Right atrium auricular region (tissue), 2 donors: ENCODE measurements around the gene SH3TC1. TPM values are rescaled to one million over a fixed set of nuclear protein-coding genes. Genes with fewer than 3 reads are reported as not detected.

Experiments used
- DNase-seq: peaks from one replicate; pipeline ENCODE4 v3.0.0-alpha.2; 2019; ENCODE audit warnings: low spot score
- H3K27ac ChIP-seq, 2 donors: fragments of 200-600 bp; sonication (generic); 1 replicate in 1 of 2; 2 replicates in 1 of 2; pipeline ENCODE4 v1.5.1; 2016 to 2019
- H3K27me3 ChIP-seq, 2 donors: fragments of 200-600 bp; sonication (generic); one replicate each; pipeline versions ENCODE4 v1.5.1 to v1.6.0; 2017 to 2019
- H3K36me3 ChIP-seq: fragments of 200-600 bp; sonication (generic); one replicate; pipeline ENCODE4 v1.5.1; 2016
- H3K4me1 ChIP-seq, 2 donors: fragments of 200-600 bp; sonication (generic); one replicate each; pipeline versions ENCODE4 v1.5.1 to v1.6.0; 2017 to 2019
- H3K4me3 ChIP-seq, 2 donors: fragments of 200-600 bp; sonication (generic); 1 replicate in 1 of 2; 2 replicates in 1 of 2; pipeline ENCODE4 v1.5.1; 2017 to 2019; ENCODE audit warnings: mild to moderate bottlenecking in 1 of 2, moderate library complexity in 1 of 2
- H3K9me3 ChIP-seq, 2 donors: fragments of 200-600 bp; sonication (generic); one replicate each; pipeline ENCODE4 v1.5.1; 2019
- CTCF ChIP-seq, 2 donors: fragments of 200-600 bp; sonication (generic); IDR thresholded peaks; one replicate each; pipeline ENCODE4 v1.5.1; 2019; ENCODE audit warnings: antibody characterized with exemption in 2 of 2
- total RNA-seq, 2 donors: library from RNA; depleted of rRNA; stranded (reverse); fragments of >200 nt; gene quantifications; one replicate each; pipeline ENCODE4 v1.1.0, GENCODE V29; 2016

Gene SH3TC1
- total RNA-seq, 2 donors from 2014 or later, result 8.9 to 13.9 TPM

GRCh38 chr4:8252301-8253173 lies 53.4 kb downstream of the SH3TC1 start:
- Histone ChIP-seq H3K9me3 (no peaks in the 10 kb centered on the region), H3K4me3 (no peak overlapping the region), H3K4me1 (peaks cover 0 to 5% of the 10 kb centered on the region in 2 donors), H3K27me3 (no peaks in the 10 kb centered on the region), H3K36me3 (no peaks in the 10 kb centered on the region), H3K27ac (no peak overlapping the region)
- no peak for TF ChIP-seq CTCF (IDR thresholded peaks at IDR 0.05)
- no peak for DNase-seq

GRCh38 chr4:8254076-8254475 lies 55.0 kb downstream of the SH3TC1 start:
- H3K36me3 ChIP-seq, result no peaks in the 10 kb centered on the region
- no peak overlapping the region for H3K4me3 ChIP-seq
- H3K9me3 ChIP-seq, result no peaks in the 10 kb centered on the region
- no peaks in the 10 kb centered on the region for H3K4me1 ChIP-seq
- no peak overlapping the region for H3K27ac ChIP-seq
- no peak for TF ChIP-seq CTCF (IDR thresholded peaks at IDR 0.05)
- no peak for DNase-seq
- H3K27me3 ChIP-seq, result no peaks in the 10 kb centered on the region

GRCh38 chr4:8255698-8256441 lies 56.8 kb downstream of the SH3TC1 start:
- no peaks in the 10 kb centered on the region for H3K36me3 ChIP-seq
- peaks cover 0 to 6% of the 10 kb centered on the region in 2 donors for H3K4me1 ChIP-seq
- H3K27me3 ChIP-seq, result no peaks in the 10 kb centered on the region
- no peaks in the 10 kb centered on the region for H3K9me3 ChIP-seq
- peak overlapping the region in 1 of 2 donors; percentile 5 for H3K27ac ChIP-seq
- H3K4me3 ChIP-seq, result no peak overlapping the region
- peak; percentile 94 for DNase-seq
- TF ChIP-seq CTCF (IDR thresholded peaks at IDR 0.05), result no peak

- Histone ChIP-seq H3K4me1 (peaks cover 0 to 6% of the 10 kb centered on the region in 2 donors), H3K9me3 (no peaks in the 10 kb centered on the region), H3K27me3 (no peaks in the 10 kb centered on the region), H3K27ac (no peak overlapping the region), H3K36me3 (no peaks in the 10 kb centered on the region), H3K4me3 (no peak overlapping the region)
- no peak for TF ChIP-seq CTCF (IDR thresholded peaks at IDR 0.05)
- no peak for DNase-seq
Observed at GRCh38 chr4:8257854-8258253, 58.8 kb downstream of the SH3TC1 start.

- DNase-seq, result no peak
- TF ChIP-seq CTCF (IDR thresholded peaks at IDR 0.05), result no peak
Observed at GRCh38 chr4:8258552-8259212, 59.6 kb downstream of the SH3TC1 start.

More at GRCh38 chr4:8258552-8259212, 59.6 kb downstream of the SH3TC1 start:
- Histone ChIP-seq H3K27me3 (no peaks in the 10 kb centered on the region), H3K36me3 (no peaks in the 10 kb centered on the region), H3K4me1 (peaks cover 0 to 6% of the 10 kb centered on the region in 2 donors), H3K27ac (no peak overlapping the region), H3K4me3 (no peak overlapping the region), H3K9me3 (no peaks in the 10 kb centered on the region)
